H9 (cell line): ENCODE results near the gene TRHDE. TPM values are rescaled to one million over a fixed set of nuclear protein-coding genes. Genes with fewer than 3 reads are reported as not detected.
A peak's percentile ranks its signal among the peaks of the same experiment; 100 is the strongest.

Experiments used
- DNase-seq: peaks from one replicate; pipeline ENCODE4 v3.0.0-alpha.2; 2017
- H2AFZ ChIP-seq: one replicate; pipeline ENCODE4 v1.6.1; 2013; ENCODE audit warnings: mild to moderate bottlenecking, low read length, control low read depth, moderate library complexity
- H2AK5ac ChIP-seq: 2 replicates; pipeline ENCODE4 v1.6.1; 2013; ENCODE audit warnings: low read length, control low read depth, mixed read lengths; ENCODE audit not compliant: insufficient read length
- H2BK120ac ChIP-seq: one replicate; pipeline ENCODE4 v1.6.1; 2013; ENCODE audit warnings: low read depth, mild to moderate bottlenecking, low read length, control low read depth, inconsistent platforms; ENCODE audit not compliant: poor library complexity, severe bottlenecking
- H2BK12ac ChIP-seq: 2 replicates; pipeline ENCODE4 v1.6.1; 2013; ENCODE audit warnings: low read length, control low read depth, mixed read lengths, low read depth; ENCODE audit not compliant: insufficient read length
- H2BK15ac ChIP-seq: 2 replicates; pipeline ENCODE4 v1.6.1; 2013; ENCODE audit warnings: low read depth, low read length, control low read depth
- H2BK20ac ChIP-seq: one replicate; pipeline ENCODE4 v1.6.1; 2013; ENCODE audit warnings: low read depth, mild to moderate bottlenecking, low read length, control low read depth, inconsistent platforms; ENCODE audit not compliant: poor library complexity, severe bottlenecking
- H2BK5ac ChIP-seq: 2 replicates; pipeline ENCODE4 v1.6.1; 2013; ENCODE audit warnings: low read length, control low read depth, mixed read lengths; ENCODE audit not compliant: insufficient read length
- H3K14ac ChIP-seq: 2 replicates; pipeline ENCODE4 v1.6.1; 2013; ENCODE audit warnings: low read length, control low read depth; ENCODE audit not compliant: insufficient read depth
- H3K18ac ChIP-seq: 2 replicates; pipeline ENCODE4 v1.6.1; 2013; ENCODE audit warnings: low read depth, mild to moderate bottlenecking, mixed read lengths, low read length, control low read depth; ENCODE audit not compliant: insufficient read length
- H3K23ac ChIP-seq: 2 replicates; pipeline ENCODE4 v1.6.1; 2013; ENCODE audit warnings: low read length, control low read depth, mixed read lengths, low read depth; ENCODE audit not compliant: insufficient read length
- H3K23me2 ChIP-seq: 2 replicates; pipeline ENCODE4 v1.6.1; 2013; ENCODE audit warnings: low read depth, mild to moderate bottlenecking, mixed read lengths, low read length, control low read depth; ENCODE audit not compliant: insufficient read length, poor library complexity, severe bottlenecking
- H3K27ac ChIP-seq: 2 replicates; pipeline ENCODE4 v1.5.1; 2013; ENCODE audit warnings: low read length, control low read depth, mixed read lengths, low read depth; ENCODE audit not compliant: insufficient read length
- H3K27me3 ChIP-seq: 2 replicates; pipeline ENCODE4 v1.6.1; 2013; ENCODE audit warnings: low read length, control low read depth, inconsistent platforms; ENCODE audit not compliant: insufficient read depth
- H3K4ac ChIP-seq: 2 replicates; pipeline ENCODE4 v1.6.1; 2013; ENCODE audit warnings: low read depth, mild to moderate bottlenecking, control low read depth, inconsistent platforms, low read length, moderate library complexity
- H3K4me1 ChIP-seq: 2 replicates; pipeline ENCODE4 v1.6.1; 2013; ENCODE audit warnings: low read length, control low read depth, inconsistent platforms; ENCODE audit not compliant: insufficient read depth
- H3K4me2 ChIP-seq: 2 replicates; pipeline ENCODE4 v1.6.1; 2013; ENCODE audit warnings: low read length, control low read depth, mixed read lengths; ENCODE audit not compliant: insufficient read length, insufficient read depth
- H3K56ac ChIP-seq: 2 replicates; pipeline ENCODE4 v1.6.1; 2013; ENCODE audit warnings: low read depth, mild to moderate bottlenecking, mixed read lengths, low read length, control low read depth; ENCODE audit not compliant: insufficient read length
- H3K79me1 ChIP-seq: 2 replicates; pipeline ENCODE4 v1.6.1; 2013; ENCODE audit warnings: low read depth, mild to moderate bottlenecking, moderate library complexity, low read length, control low read depth, inconsistent platforms; ENCODE audit not compliant: insufficient read depth, poor library complexity, severe bottlenecking
- H3K79me2 ChIP-seq: 2 replicates; pipeline ENCODE4 v1.6.1; 2013; ENCODE audit warnings: low read length, control low read depth, inconsistent platforms; ENCODE audit not compliant: insufficient read depth
- H3K9ac ChIP-seq: 2 replicates; pipeline ENCODE4 v1.6.1; 2013; ENCODE audit warnings: low read length, control low read depth, mixed read lengths; ENCODE audit not compliant: insufficient read length; ENCODE audit errors: extremely low read depth
- H3K9me3 ChIP-seq: one replicate; pipeline ENCODE4 v1.6.1; 2013; ENCODE audit warnings: low read depth, low read length, inconsistent platforms; ENCODE audit not compliant: control insufficient read depth
- H3T11ph ChIP-seq: one replicate; pipeline ENCODE4 v1.6.1; 2013; ENCODE audit warnings: mild to moderate bottlenecking, low read length, control low read depth, inconsistent platforms
- H4K20me1 ChIP-seq: one replicate; pipeline ENCODE4 v1.6.1; 2013; ENCODE audit not compliant: control insufficient read depth, insufficient read length, insufficient read depth
- H4K5ac ChIP-seq: 2 replicates; pipeline ENCODE4 v1.6.1; 2013; ENCODE audit warnings: low read depth, mild to moderate bottlenecking, mixed read lengths, low read length, control low read depth; ENCODE audit not compliant: insufficient read length
- H4K8ac ChIP-seq: replicated peaks from 2 replicates; pipeline ENCODE4 v1.6.1; 2013; ENCODE audit warnings: low read length, control low read depth, mixed read lengths, low read depth; ENCODE audit not compliant: insufficient read length
- H4K91ac ChIP-seq: 2 replicates; pipeline ENCODE4 v1.6.1; 2013; ENCODE audit warnings: low read depth, mild to moderate bottlenecking, moderate library complexity, mixed read lengths, low read length, control low read depth; ENCODE audit not compliant: insufficient read length
- H3K27ac Mint-ChIP-seq, 3 experiments: 2 replicates in 2 of 3; 3 replicates in 1 of 3; pipeline ENCODE4 v1.8.0; 2020 to 2021; ENCODE audit warnings: mixed read lengths in 3 of 3, mild to moderate bottlenecking in 1 of 3, moderate library complexity in 1 of 3
- H3K27me3 Mint-ChIP-seq: 2 replicates; pipeline ENCODE4 v1.8.0; 2021; ENCODE audit warnings: low read depth, mild to moderate bottlenecking, moderate library complexity, mixed read lengths
- H3K36me3 Mint-ChIP-seq, 3 experiments: 2 replicates in 2 of 3; 3 replicates in 1 of 3; pipeline ENCODE4 v1.8.0; 2020 to 2021; ENCODE audit warnings: low read depth in 3 of 3, mixed read lengths in 3 of 3; ENCODE audit not compliant: insufficient read depth in 1 of 3
- H3K4me1 Mint-ChIP-seq, 2 experiments: 2 replicates each; pipeline ENCODE4 v1.8.0; 2020; ENCODE audit warnings: mixed read lengths in 2 of 2
- H3K4me3 Mint-ChIP-seq, 2 experiments: 2 replicates in 1 of 2; 3 replicates in 1 of 2; pipeline ENCODE4 v1.8.0; 2020 to 2021; ENCODE audit warnings: mild to moderate bottlenecking in 2 of 2, mixed read lengths in 2 of 2, moderate library complexity in 1 of 2
- H3K9me3 Mint-ChIP-seq, 2 experiments: 2 replicates in 1 of 2; 3 replicates in 1 of 2; pipeline ENCODE4 v1.8.0; 2020; ENCODE audit warnings: mild to moderate bottlenecking in 2 of 2, mixed read lengths in 2 of 2, moderate library complexity in 1 of 2
- WGBS: extraction: QIAGEN DNeasy Blood & Tissue Kit; methylation state at CpG from one replicate; pipeline ENCODE4 v1.1.7; 2013; ENCODE audit warnings: missing lambda C conversion rate, low lambda C conversion rate, mixed read lengths; ENCODE audit not compliant: insufficient read length; ENCODE audit errors: extremely low coverage; 5-methylcytosine and 5-hydroxymethylcytosine counted together
- total RNA-seq: library from RNA; stranded (reverse); gene quantifications from 2 replicates; pipeline ENCODE4 v1.2.1, GENCODE V29; 2021
- TF ChIP-seq, protein P1 (sequence below): fragments of 200-600 bp; sonication (generic); conservative IDR thresholded peaks from 3 replicates; pipeline ENCODE4 v1.8.0; 2021; ENCODE audit warnings: antibody characterized with exemption, mild to moderate bottlenecking

Gene TRHDE
- total RNA-seq, 1 experiment from 2014 or later, result 1.0 TPM

DNA sequence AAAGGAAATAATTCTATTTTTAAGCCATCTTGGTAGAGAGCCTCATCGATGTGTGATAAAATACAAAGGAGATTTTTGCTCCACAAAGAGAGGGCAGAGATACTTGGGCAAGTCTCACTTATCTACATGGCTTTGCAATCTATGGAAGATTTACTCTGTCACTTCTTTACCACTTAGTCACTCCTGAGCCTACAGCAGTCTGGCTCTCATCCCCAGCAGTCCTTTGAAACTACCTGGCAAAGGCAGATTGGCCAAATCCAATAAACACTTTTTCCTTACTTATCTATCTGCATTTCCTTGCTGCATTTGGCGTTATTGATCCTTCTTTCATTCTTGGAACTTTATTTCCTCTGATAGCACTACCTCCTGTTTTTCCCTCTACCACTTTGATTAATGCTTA lies 170.0 kb downstream of the TRHDE start:
- no peak overlapping the region for H2AFZ ChIP-seq
- H3K79me1 ChIP-seq, result no peaks in the 10 kb centered on the region
- peaks cover 7% of the 10 kb centered on the region; the same call in 1 of the 2 replicates for H3K4me1 ChIP-seq
- H3K4me2 ChIP-seq, result no peak overlapping the region
- no peak overlapping the region for H2AK5ac ChIP-seq
- no peaks in the 10 kb centered on the region for H3K9me3 ChIP-seq
- no peak overlapping the region for H3K27ac ChIP-seq
- no peak overlapping the region for H4K91ac ChIP-seq
- TF ChIP-seq, protein P1, sequence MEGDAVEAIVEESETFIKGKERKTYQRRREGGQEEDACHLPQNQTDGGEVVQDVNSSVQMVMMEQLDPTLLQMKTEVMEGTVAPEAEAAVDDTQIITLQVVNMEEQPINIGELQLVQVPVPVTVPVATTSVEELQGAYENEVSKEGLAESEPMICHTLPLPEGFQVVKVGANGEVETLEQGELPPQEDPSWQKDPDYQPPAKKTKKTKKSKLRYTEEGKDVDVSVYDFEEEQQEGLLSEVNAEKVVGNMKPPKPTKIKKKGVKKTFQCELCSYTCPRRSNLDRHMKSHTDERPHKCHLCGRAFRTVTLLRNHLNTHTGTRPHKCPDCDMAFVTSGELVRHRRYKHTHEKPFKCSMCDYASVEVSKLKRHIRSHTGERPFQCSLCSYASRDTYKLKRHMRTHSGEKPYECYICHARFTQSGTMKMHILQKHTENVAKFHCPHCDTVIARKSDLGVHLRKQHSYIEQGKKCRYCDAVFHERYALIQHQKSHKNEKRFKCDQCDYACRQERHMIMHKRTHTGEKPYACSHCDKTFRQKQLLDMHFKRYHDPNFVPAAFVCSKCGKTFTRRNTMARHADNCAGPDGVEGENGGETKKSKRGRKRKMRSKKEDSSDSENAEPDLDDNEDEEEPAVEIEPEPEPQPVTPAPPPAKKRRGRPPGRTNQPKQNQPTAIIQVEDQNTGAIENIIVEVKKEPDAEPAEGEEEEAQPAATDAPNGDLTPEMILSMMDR, result no peak
- no peak overlapping the region for H3T11ph ChIP-seq
- H4K5ac ChIP-seq, result no peak overlapping the region
- no peaks in the 10 kb centered on the region for H3K23me2 ChIP-seq
- H3K79me2 ChIP-seq, result no peaks in the 10 kb centered on the region
- WGBS, result no CpG with 5 or more reads among the region's 2 CpGs
- Mint-ChIP-seq H3K9me3 (peaks cover 18 to 26% of the 10 kb centered on the region in 2 experiments), H3K27ac (peak overlapping the region in 2 of 3 experiments; percentile 60 to 74; a peak in 4 of 7 replicates), H3K36me3 (peaks cover 3 to 30% (median 16%) of the 10 kb centered on the region in 3 experiments; a peak in 5 of 7 replicates), H3K4me3 (no peak overlapping the region), H3K4me1 (peaks cover 32 to 37% of the 10 kb centered on the region in 2 experiments), H3K27me3 (no peaks in the 10 kb centered on the region)
- no peak overlapping the region for H3K14ac ChIP-seq
- no peak overlapping the region for H2BK5ac ChIP-seq
- H4K20me1 ChIP-seq, result no peaks in the 10 kb centered on the region
- H2BK20ac ChIP-seq, result no peak overlapping the region
- no peak overlapping the region for H2BK120ac ChIP-seq
- H4K8ac ChIP-seq, result no peak overlapping the region
- no peak overlapping the region for H2BK15ac ChIP-seq
- H2BK12ac ChIP-seq, result no peak overlapping the region
- H3K4ac ChIP-seq, result no peak overlapping the region
- no peak for DNase-seq
- H3K18ac ChIP-seq, result no peak overlapping the region
- no peak overlapping the region for H3K23ac ChIP-seq
- no peaks in the 10 kb centered on the region for H3K27me3 ChIP-seq
- H3K56ac ChIP-seq, result no peak overlapping the region
- no peak overlapping the region for H3K9ac ChIP-seq
